GM23338 (cell line): Measurements from ENCODE around the gene ZNF277. TPM values are rescaled to one million over a fixed set of nuclear protein-coding genes. Genes with fewer than 3 reads are reported as not detected.

Source experiments
- ATAC-seq: fragments of 200-7000 bp; cut with Tn5 transposase; 3 replicates; pipeline ENCODE4 v1.9.1; 2020
- DNase-seq: peaks from one replicate; pipeline ENCODE4 v3.0.0-alpha.2; 2015; ENCODE audit warnings: low spot score
- H2AFZ ChIP-seq: fragments of 200-600 bp; sonication (generic); 2 replicates; pipeline ENCODE4 v1.8.0; 2016; ENCODE audit warnings: antibody characterized with exemption, mild to moderate bottlenecking, moderate library complexity
- H3F3A ChIP-seq: fragments of 200-600 bp; sonication (generic); replicated peaks from 2 replicates; pipeline ENCODE4 v1.8.0; 2017; ENCODE audit warnings: antibody characterized with exemption, mixed run types, low read depth
- H3K27ac ChIP-seq: fragments of 200-600 bp; sonication (generic); 2 replicates; pipeline ENCODE4 v1.6.1; 2016; ENCODE audit warnings: low read depth
- H3K27me3 ChIP-seq: fragments of 200-600 bp; sonication (generic); 2 replicates; pipeline ENCODE4 v1.8.0; 2016; ENCODE audit warnings: mild to moderate bottlenecking, mixed run types, moderate library complexity; ENCODE audit not compliant: insufficient read depth
- H3K36me3 ChIP-seq: fragments of 200-600 bp; sonication (generic); 2 replicates; pipeline ENCODE4 v1.8.0; 2016; ENCODE audit warnings: mild to moderate bottlenecking; ENCODE audit not compliant: insufficient read depth
- H3K4me1 ChIP-seq: fragments of 200-600 bp; sonication (generic); 2 replicates; pipeline ENCODE4 v1.8.0; 2016; ENCODE audit warnings: mild to moderate bottlenecking, moderate library complexity; ENCODE audit not compliant: insufficient read depth
- H3K4me2 ChIP-seq: fragments of 200-600 bp; sonication (generic); 2 replicates; pipeline ENCODE4 v1.7.1; 2017; ENCODE audit warnings: mixed run types
- H3K4me3 ChIP-seq: fragments of 200-600 bp; sonication (generic); 2 replicates; pipeline ENCODE4 v1.6.1; 2016; ENCODE audit warnings: mixed run types
- H3K79me2 ChIP-seq: fragments of 200-600 bp; sonication (generic); replicated peaks from 2 replicates; pipeline ENCODE4 v1.8.0; 2017; ENCODE audit warnings: mild to moderate bottlenecking; ENCODE audit not compliant: insufficient read depth
- H3K9me2 ChIP-seq: fragments of 200-600 bp; sonication (generic); 2 replicates; pipeline ENCODE4 v1.8.0; 2017; ENCODE audit not compliant: insufficient read depth
- H4K20me1 ChIP-seq: fragments of 200-600 bp; sonication (generic); replicated peaks from 2 replicates; pipeline ENCODE4 v1.8.0; 2017; ENCODE audit warnings: mild to moderate bottlenecking; ENCODE audit not compliant: insufficient read depth
- H3K27ac Mint-ChIP-seq: 2 replicates; pipeline ENCODE4 v1.8.0; 2020; ENCODE audit warnings: inconsistent platforms, mild to moderate bottlenecking, moderate library complexity, mixed read lengths
- H3K27me3 Mint-ChIP-seq: 3 replicates; pipeline ENCODE4 v1.8.0; 2022; ENCODE audit warnings: low read depth, mild to moderate bottlenecking, moderate library complexity, mixed read lengths, inconsistent platforms; ENCODE audit not compliant: insufficient read depth, poor library complexity
- H3K36me3 Mint-ChIP-seq: 3 replicates; pipeline ENCODE4 v1.8.0; 2021; ENCODE audit warnings: low read depth, mild to moderate bottlenecking, inconsistent platforms, moderate library complexity, mixed read lengths
- H3K4me1 Mint-ChIP-seq: 3 replicates; pipeline ENCODE4 v1.8.0; 2020; ENCODE audit warnings: mild to moderate bottlenecking, inconsistent platforms, mixed read lengths
- H3K4me3 Mint-ChIP-seq: 3 replicates; pipeline ENCODE4 v1.8.0; 2021; ENCODE audit warnings: moderate library complexity, mild to moderate bottlenecking, inconsistent platforms, mixed read lengths
- H3K9me3 Mint-ChIP-seq: 3 replicates; pipeline ENCODE4 v1.8.0; 2020; ENCODE audit warnings: moderate library complexity, mild to moderate bottlenecking, inconsistent platforms, mixed read lengths
- ETS1 ChIP-seq: IDR thresholded peaks from 2 replicates; pipeline ENCODE4 v1.6.1; 2016; ENCODE audit warnings: antibody characterized with exemption
- EZH2 ChIP-seq: fragments of 200-600 bp; sonication (generic); IDR thresholded peaks from one replicate; pipeline ENCODE4 v1.8.0; 2017; ENCODE audit warnings: antibody characterized with exemption, mild to moderate bottlenecking, low read depth; ENCODE audit not compliant: unreplicated experiment
- EZH2phosphoT487 ChIP-seq: fragments of 200-600 bp; sonication (generic); IDR thresholded peaks from one replicate; pipeline ENCODE4 v1.8.1; 2018; ENCODE audit warnings: antibody characterized with exemption; ENCODE audit not compliant: unreplicated experiment
- JUNB ChIP-seq: IDR thresholded peaks from one replicate; pipeline ENCODE4 v1.6.1; 2016; ENCODE audit warnings: antibody characterized with exemption; ENCODE audit not compliant: unreplicated experiment
- NANOG ChIP-seq: IDR thresholded peaks from 2 replicates; pipeline ENCODE4 v1.6.1; 2016; ENCODE audit warnings: antibody characterized with exemption, borderline replicate concordance
- POLR2AphosphoS5 ChIP-seq: IDR thresholded peaks from 2 replicates; pipeline ENCODE4 v1.6.1; 2016; ENCODE audit warnings: antibody characterized with exemption, low read depth
- REST ChIP-seq: IDR thresholded peaks from one replicate; pipeline ENCODE4 v1.6.1; 2018; ENCODE audit warnings: antibody characterized with exemption; ENCODE audit not compliant: unreplicated experiment
- STAT1 ChIP-seq: IDR thresholded peaks from one replicate; pipeline ENCODE4 v1.6.1; 2016; ENCODE audit warnings: antibody characterized with exemption; ENCODE audit not compliant: unreplicated experiment
- ZNF331 ChIP-seq: fragments of 250-450 bp; sonication (Bioruptor Pico); IDR thresholded peaks from 2 replicates; pipeline ENCODE4 v1.5.0; 2020; ENCODE audit warnings: low read depth, mild to moderate bottlenecking, moderate library complexity
- polyA plus RNA-seq: library from polyadenylated mRNA; unstranded; fragments of >200 nt; fragmentation: Nextera tagmentation; extraction: Ambion mirVana; gene quantifications from 2 replicates; pipeline ENCODE4 v1.2.1, GENCODE V29; 2016
- total RNA-seq: library from RNA; depleted of rRNA; stranded (reverse); fragments of >200 nt; shearing (Covaris generic); gene quantifications from 2 replicates; pipeline ENCODE4 v1.2.3, GENCODE V29; 2014

Gene ZNF277
- total and polyA plus RNA-seq, 2 experiments from 2014 or later = 25.4 to 28.9 TPM

- no peak for TF ChIP-seq REST
- TF ChIP-seq ZNF331 = no peak
- TF ChIP-seq POLR2AphosphoS5 = no peak
- no peak for TF ChIP-seq EZH2
- TF ChIP-seq JUNB = no peak
- no peak for TF ChIP-seq NANOG
- TF ChIP-seq ETS1 = no peak
- TF ChIP-seq EZH2phosphoT487 = no peak
Measured at GRCh38 chr7:112385516-112385915, 179.0 kb downstream of the ZNF277 start (continued).

- Histone ChIP-seq H4K20me1 (no peaks in the 10 kb centered on the region), H3K9me2 (no peaks in the 10 kb centered on the region), H2AFZ (no peak overlapping the region), H3F3A (peaks cover 11% of the 10 kb centered on the region; the same call in 1 of the 2 replicates), H3K36me3 (no peaks in the 10 kb centered on the region), H3K4me2 (no peak overlapping the region), H3K27ac (no peak overlapping the region), H3K27me3 (no peaks in the 10 kb centered on the region), H3K4me1 (no peaks in the 10 kb centered on the region; the same call in 1 of the 2 replicates), H3K4me3 (no peak overlapping the region), H3K79me2 (no peaks in the 10 kb centered on the region)
- Mint-ChIP-seq H3K27me3 (peaks cover 4% of the 10 kb centered on the region), H3K27ac (no peak overlapping the region), H3K36me3 (no peaks in the 10 kb centered on the region; the same call in 2 of the 3 replicates), H3K9me3 (no peaks in the 10 kb centered on the region; the same call in 2 of the 3 replicates), H3K4me1 (peaks cover 17% of the 10 kb centered on the region), H3K4me3 (no peak overlapping the region)
- ATAC-seq = no peak
- DNase-seq = no peak
- TF ChIP-seq REST = no peak
- no peak for TF ChIP-seq POLR2AphosphoS5
- no peak for TF ChIP-seq STAT1
- TF ChIP-seq NANOG = no peak
Measured at GRCh38 chr7:112386619-112387018, 180.1 kb downstream of the ZNF277 start.
